ENCODE results near the gene BPIFB2.

BPIFB2 gene

DNA sequence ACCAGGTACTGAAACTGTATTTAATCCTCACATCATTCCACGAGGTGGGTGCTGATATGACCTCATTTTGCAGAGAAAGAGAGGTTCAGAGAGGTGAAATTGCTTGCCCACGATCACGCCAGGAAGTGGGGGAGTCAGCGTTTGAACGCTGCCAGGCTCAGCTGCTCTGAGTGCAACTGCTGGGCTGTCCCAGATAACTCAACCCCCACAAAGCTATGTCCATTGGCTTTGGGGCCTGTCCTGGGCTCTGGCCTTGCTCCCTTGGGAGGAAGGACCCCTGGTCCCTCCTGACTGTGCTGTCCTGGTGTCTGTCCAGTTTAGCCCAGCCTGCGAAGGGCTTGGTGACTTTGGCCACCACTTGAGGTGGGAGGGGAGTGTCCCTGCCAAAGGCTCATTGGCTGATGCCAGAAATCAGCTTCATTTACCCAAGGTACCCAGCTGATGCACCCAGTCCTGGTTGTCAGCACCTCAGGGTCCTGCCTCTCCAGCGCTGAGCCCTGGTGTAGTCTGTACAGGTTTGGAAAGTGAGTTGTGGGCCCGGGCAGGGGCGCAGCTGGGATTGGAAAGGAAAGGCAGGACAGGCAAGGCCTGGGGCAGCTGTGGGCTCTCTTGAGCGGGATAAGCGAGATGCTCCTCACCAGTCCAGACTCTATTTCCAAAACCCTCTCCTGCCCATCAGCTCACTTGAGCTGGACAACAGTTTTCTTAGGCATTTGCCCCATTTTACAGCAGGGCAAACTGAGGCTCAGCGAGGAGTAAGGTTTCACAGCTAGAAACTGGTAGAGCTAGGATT, 41.7 kb upstream of the BPIFB2 start:
- Histone ChIP-seq H3K4me3 (ENCODE audit: low read depth in 1 of 2, low read length in 2 of 2) (no peak overlapping the region), H3K36me3 (ENCODE audit: control insufficient read depth in 1 of 2, insufficient read depth in 2 of 2, low read length in 2 of 2) (no peaks in the 10 kb centered on the region), H3K27ac (ENCODE audit: low read length) (no peak overlapping the region), H3K9me3 (ENCODE audit: control insufficient read depth in 1 of 2, low read length in 2 of 2) (no peaks in the 10 kb centered on the region), H3K27me3 (ENCODE audit: low read depth, low read length) (no peaks in the 10 kb centered on the region), H3K4me1 (ENCODE audit: control insufficient read depth in 1 of 2, insufficient read depth in 2 of 2, low read length in 2 of 2) (no peaks in the 10 kb centered on the region)

DNA sequence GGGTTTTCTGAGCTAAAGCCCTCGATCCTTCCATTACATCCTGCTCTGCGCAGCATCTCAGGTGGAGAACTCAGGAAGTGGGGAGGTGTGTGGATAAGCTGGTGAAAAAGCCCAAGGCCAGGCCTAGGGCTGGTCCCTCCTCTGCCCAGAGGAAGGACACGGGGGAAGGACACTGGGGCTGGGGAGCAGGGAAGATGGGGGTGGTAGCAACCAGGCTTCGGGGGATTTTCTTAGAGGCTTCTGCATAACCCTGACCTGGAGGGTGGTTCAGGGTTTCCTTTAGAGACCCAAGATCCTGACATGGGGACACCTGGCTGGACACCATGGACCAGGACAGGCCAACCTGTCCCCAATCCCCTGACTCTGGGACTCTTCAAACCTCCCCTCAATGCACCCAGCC, 41.1 kb upstream of the BPIFB2 start:
- H3K36me3 ChIP-seq (ENCODE audit: control insufficient read depth in 1 of 2, insufficient read depth in 2 of 2, low read length in 2 of 2): no peaks in the 10 kb centered on the region
- H3K27me3 ChIP-seq (ENCODE audit: low read depth, low read length): no peaks in the 10 kb centered on the region
- H3K27ac ChIP-seq (ENCODE audit: low read length): no peak overlapping the region
- H3K4me3 ChIP-seq (ENCODE audit: low read depth in 1 of 2, low read length in 2 of 2): no peak overlapping the region
- no peaks in the 10 kb centered on the region for H3K9me3 ChIP-seq (ENCODE audit: control insufficient read depth in 1 of 2, low read length in 2 of 2)
- H3K4me1 ChIP-seq (ENCODE audit: control insufficient read depth in 1 of 2, insufficient read depth in 2 of 2, low read length in 2 of 2): no peaks in the 10 kb centered on the region

GRCh38 chr20:32966881-32967781, 40.4 kb upstream of the BPIFB2 start:
- H3K27me3 ChIP-seq (ENCODE audit: low read depth, low read length): no peaks in the 10 kb centered on the region
- no peaks in the 10 kb centered on the region for H3K4me1 ChIP-seq (ENCODE audit: control insufficient read depth in 1 of 2, insufficient read depth in 2 of 2, low read length in 2 of 2)
- no peak overlapping the region for H3K4me3 ChIP-seq (ENCODE audit: low read depth in 1 of 2, low read length in 2 of 2)
- H3K9me3 ChIP-seq (ENCODE audit: control insufficient read depth in 1 of 2, low read length in 2 of 2): no peaks in the 10 kb centered on the region
- H3K27ac ChIP-seq (ENCODE audit: low read length): no peak overlapping the region
- no peaks in the 10 kb centered on the region for H3K36me3 ChIP-seq (ENCODE audit: control insufficient read depth in 1 of 2, insufficient read depth in 2 of 2, low read length in 2 of 2)

- Histone ChIP-seq H3K4me3 (ENCODE audit: low read depth in 1 of 2, low read length in 2 of 2) (no peak overlapping the region), H3K27ac (ENCODE audit: low read length) (no peak overlapping the region)
These were observed 39.5 kb upstream of the BPIFB2 start for GRCh38 chr20:32967961-32968457.

GRCh38 chr20:32968478-32969241, 38.8 kb upstream of the BPIFB2 start:
- Histone ChIP-seq H3K4me3 (ENCODE audit: low read depth in 1 of 2, low read length in 2 of 2) (no peak overlapping the region), H3K27me3 (ENCODE audit: low read depth, low read length) (no peaks in the 10 kb centered on the region), H3K27ac (ENCODE audit: low read length) (no peak overlapping the region), H3K9me3 (ENCODE audit: control insufficient read depth in 1 of 2, low read length in 2 of 2) (no peaks in the 10 kb centered on the region), H3K36me3 (ENCODE audit: control insufficient read depth in 1 of 2, insufficient read depth in 2 of 2, low read length in 2 of 2) (no peaks in the 10 kb centered on the region), H3K4me1 (ENCODE audit: control insufficient read depth in 1 of 2, insufficient read depth in 2 of 2, low read length in 2 of 2) (no peaks in the 10 kb centered on the region)

More at GRCh38 chr20:32967961-32968457, 39.5 kb upstream of the BPIFB2 start:
- Histone ChIP-seq H3K36me3 (ENCODE audit: control insufficient read depth in 1 of 2, insufficient read depth in 2 of 2, low read length in 2 of 2) (no peaks in the 10 kb centered on the region), H3K4me1 (ENCODE audit: control insufficient read depth in 1 of 2, insufficient read depth in 2 of 2, low read length in 2 of 2) (no peaks in the 10 kb centered on the region), H3K9me3 (ENCODE audit: control insufficient read depth in 1 of 2, low read length in 2 of 2) (no peaks in the 10 kb centered on the region), H3K27me3 (ENCODE audit: low read depth, low read length) (no peaks in the 10 kb centered on the region)

- H3K9me3 ChIP-seq (ENCODE audit: control insufficient read depth in 1 of 2, low read length in 2 of 2): no peaks in the 10 kb centered on the region
- no peak overlapping the region for H3K27ac ChIP-seq (ENCODE audit: low read length)
- no peak overlapping the region for H3K4me3 ChIP-seq (ENCODE audit: low read depth in 1 of 2, low read length in 2 of 2)
- no peaks in the 10 kb centered on the region for H3K36me3 ChIP-seq (ENCODE audit: control insufficient read depth in 1 of 2, insufficient read depth in 2 of 2, low read length in 2 of 2)
- no peaks in the 10 kb centered on the region for H3K27me3 ChIP-seq (ENCODE audit: low read depth, low read length)
- no peaks in the 10 kb centered on the region for H3K4me1 ChIP-seq (ENCODE audit: control insufficient read depth in 1 of 2, insufficient read depth in 2 of 2, low read length in 2 of 2)
These were observed 38.0 kb upstream of the BPIFB2 start for GRCh38 chr20:32969356-32970114.

- Histone ChIP-seq H3K27me3 (ENCODE audit: low read depth, low read length) (no peaks in the 10 kb centered on the region), H3K9me3 (ENCODE audit: control insufficient read depth in 1 of 2, low read length in 2 of 2) (no peaks in the 10 kb centered on the region), H3K4me1 (ENCODE audit: control insufficient read depth in 1 of 2, insufficient read depth in 2 of 2, low read length in 2 of 2) (no peaks in the 10 kb centered on the region), H3K36me3 (ENCODE audit: control insufficient read depth in 1 of 2, insufficient read depth in 2 of 2, low read length in 2 of 2) (no peaks in the 10 kb centered on the region), H3K4me3 (ENCODE audit: low read depth in 1 of 2, low read length in 2 of 2) (no peak overlapping the region), H3K27ac (ENCODE audit: low read length) (no peak overlapping the region)
These were observed 37.2 kb upstream of the BPIFB2 start for GRCh38 chr20:32970115-32970972.

GRCh38 chr20:32970973-32971300, 36.6 kb upstream of the BPIFB2 start:
- Histone ChIP-seq H3K4me3 (ENCODE audit: low read depth in 1 of 2, low read length in 2 of 2) (no peak overlapping the region), H3K9me3 (ENCODE audit: control insufficient read depth in 1 of 2, low read length in 2 of 2) (no peaks in the 10 kb centered on the region), H3K27me3 (ENCODE audit: low read depth, low read length) (no peaks in the 10 kb centered on the region), H3K36me3 (ENCODE audit: control insufficient read depth in 1 of 2, insufficient read depth in 2 of 2, low read length in 2 of 2) (no peaks in the 10 kb centered on the region), H3K27ac (ENCODE audit: low read length) (no peak overlapping the region), H3K4me1 (ENCODE audit: control insufficient read depth in 1 of 2, insufficient read depth in 2 of 2, low read length in 2 of 2) (no peaks in the 10 kb centered on the region)

DNA sequence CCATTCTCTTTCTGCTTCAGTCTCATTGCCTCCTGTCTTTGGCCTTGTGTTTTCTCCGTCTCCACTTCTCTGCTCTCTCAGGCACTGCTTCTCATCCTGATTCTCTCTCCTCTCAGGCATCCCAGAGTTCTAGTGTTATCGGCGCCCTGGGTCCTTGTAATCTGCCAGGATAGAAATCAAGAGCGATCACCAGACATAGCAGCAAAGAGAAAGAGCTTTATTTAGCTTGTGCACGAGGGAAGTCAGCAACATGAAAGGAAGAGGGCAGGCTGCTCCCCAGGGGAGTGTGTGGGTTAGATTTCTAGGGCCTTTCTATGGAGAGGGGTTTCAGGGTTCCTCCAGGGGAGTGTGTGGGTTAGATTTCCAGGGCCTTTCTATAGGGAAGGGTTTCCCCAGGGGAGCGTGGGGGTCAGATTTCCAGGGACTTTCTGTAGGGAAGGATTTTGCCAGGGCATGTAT, 35.8 kb upstream of the BPIFB2 start:
- no peak overlapping the region for H3K4me3 ChIP-seq (ENCODE audit: low read depth in 1 of 2, low read length in 2 of 2)
- H3K36me3 ChIP-seq (ENCODE audit: control insufficient read depth in 1 of 2, insufficient read depth in 2 of 2, low read length in 2 of 2): no peaks in the 10 kb centered on the region
- no peaks in the 10 kb centered on the region for H3K27me3 ChIP-seq (ENCODE audit: low read depth, low read length)
- no peak overlapping the region for H3K27ac ChIP-seq (ENCODE audit: low read length)
- no peaks in the 10 kb centered on the region for H3K4me1 ChIP-seq (ENCODE audit: control insufficient read depth in 1 of 2, insufficient read depth in 2 of 2, low read length in 2 of 2)
- H3K9me3 ChIP-seq (ENCODE audit: control insufficient read depth in 1 of 2, low read length in 2 of 2): peaks cover 0 to under 1% of the 10 kb centered on the region in 2 donors

Measured in muscle layer of duodenum (tissue), 2 donors.